Endodermal cell (in vitro differentiated cells): ENCODE measurements around the gene APH1B. TPM values are rescaled to one million over a fixed set of nuclear protein-coding genes. Genes with fewer than 3 reads are reported as not detected.

Experiments
- DNase-seq: peaks from one replicate; pipeline ENCODE4 v3.0.0-alpha.2; 2017
- H3K27ac ChIP-seq: 2 replicates; pipeline ENCODE4 v1.5.1; 2013; ENCODE audit warnings: mild to moderate bottlenecking, low read depth, low read length, moderate library complexity
- H3K27me3 ChIP-seq: 2 replicates; pipeline ENCODE4 v1.6.1; 2013; ENCODE audit warnings: mild to moderate bottlenecking, low read length, moderate library complexity; ENCODE audit not compliant: insufficient read depth, control insufficient read depth, poor library complexity, severe bottlenecking
- H3K36me3 ChIP-seq: 2 replicates; pipeline ENCODE4 v1.7.0; 2013; ENCODE audit warnings: mild to moderate bottlenecking, low read length, moderate library complexity; ENCODE audit not compliant: control insufficient read depth, insufficient read depth
- H3K4me1 ChIP-seq: one replicate; pipeline ENCODE4 v1.7.0; 2013; ENCODE audit warnings: low read length; ENCODE audit not compliant: control insufficient read depth, insufficient read depth
- H3K4me3 ChIP-seq: 2 replicates; pipeline ENCODE4 v1.5.1; 2013; ENCODE audit warnings: mild to moderate bottlenecking, low read length, moderate library complexity
- H3K9ac ChIP-seq: 2 replicates; pipeline ENCODE4 v1.6.1; 2013; ENCODE audit warnings: mild to moderate bottlenecking, low read length, moderate library complexity; ENCODE audit not compliant: poor library complexity, severe bottlenecking; ENCODE audit errors: extremely low read depth
- H3K9me3 ChIP-seq: 2 replicates; pipeline ENCODE4 v1.6.1; 2013; ENCODE audit warnings: mild to moderate bottlenecking, low read length, moderate library complexity; ENCODE audit not compliant: control insufficient read depth
- H3K27ac Mint-ChIP-seq: 2 replicates; pipeline ENCODE4 v1.8.0; 2020; ENCODE audit warnings: mixed read lengths
- H3K27me3 Mint-ChIP-seq: 2 replicates; pipeline ENCODE4 v1.8.0; 2021; ENCODE audit warnings: mild to moderate bottlenecking, mixed read lengths; ENCODE audit not compliant: insufficient read depth
- H3K36me3 Mint-ChIP-seq: 2 replicates; pipeline ENCODE4 v1.8.0; 2020; ENCODE audit warnings: low read depth, mixed read lengths
- H3K4me1 Mint-ChIP-seq: 2 replicates; pipeline ENCODE4 v1.8.0; 2020; ENCODE audit warnings: mixed read lengths
- H3K4me3 Mint-ChIP-seq: 2 replicates; pipeline ENCODE4 v1.8.0; 2020; ENCODE audit warnings: mild to moderate bottlenecking, moderate library complexity, mixed read lengths
- H3K9me3 Mint-ChIP-seq: 2 replicates; pipeline ENCODE4 v1.8.0; 2020; ENCODE audit warnings: mild to moderate bottlenecking, mixed read lengths
- WGBS, 2 experiments: methylation state at CpG; one replicate each; pipeline versions ENCODE4 v1.1.5 to v1.1.7; 2013; ENCODE audit warnings: missing lambda C conversion rate in 2 of 2, mixed read lengths in 1 of 2; ENCODE audit not compliant: insufficient coverage in 1 of 2, insufficient read length in 1 of 2; 5-methylcytosine and 5-hydroxymethylcytosine counted together
- total RNA-seq, 2 donors: library from RNA; stranded (reverse); fragmentation: NEBNext Ultra II Directional in 1 of 2; extraction: Animal tissue kit (Norgen Biotek cat#: 25700) in 1 of 2; gene quantifications; 2 replicates in 1 of 2; 3 replicates in 1 of 2; pipeline ENCODE4 v1.2.1, GENCODE V29; 2021
- TF ChIP-seq, protein P1 (sequence below): fragments of 200-600 bp; sonication (generic); conservative IDR thresholded peaks from 2 replicates; pipeline ENCODE4 v1.5.0; 2021; ENCODE audit warnings: antibody characterized with exemption, mild to moderate bottlenecking

Gene APH1B
- total RNA-seq, 2 donors from 2014 or later: 19.5 to 22.7 TPM

DNA sequence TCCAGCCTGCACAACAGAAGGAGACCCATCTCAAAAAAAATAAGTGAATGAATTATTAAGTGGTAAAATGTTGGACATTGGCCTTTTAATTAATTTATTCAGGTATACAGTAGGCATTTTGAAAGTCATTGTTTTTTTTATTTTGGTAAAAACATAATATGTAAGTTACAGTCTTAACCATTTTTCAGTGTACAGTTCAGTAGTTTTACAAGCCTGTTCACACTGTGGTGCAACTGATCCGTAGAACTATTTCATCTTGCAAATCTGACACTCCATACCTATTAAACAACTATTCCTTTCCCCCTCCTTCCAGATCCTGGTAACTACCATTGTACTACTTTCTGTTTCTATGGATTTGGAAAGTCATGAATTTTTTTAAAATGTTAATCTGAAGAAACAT, 36.1 kb upstream of the APH1B start:
- Mint-ChIP-seq H3K9me3 (peaks cover 23% of the 10 kb centered on the region), H3K36me3 (peaks cover 28% of the 10 kb centered on the region), H3K27me3 (no peaks in the 10 kb centered on the region), H3K4me1 (no peaks in the 10 kb centered on the region), H3K27ac (no peak overlapping the region), H3K4me3 (no peak overlapping the region)
- Histone ChIP-seq H3K4me3 (no peak overlapping the region), H3K27ac (no peak overlapping the region), H3K4me1 (no peaks in the 10 kb centered on the region), H3K36me3 (peaks cover 13% of the 10 kb centered on the region), H3K27me3 (no peaks in the 10 kb centered on the region), H3K9me3 (peaks cover 23% of the 10 kb centered on the region), H3K9ac (no peak overlapping the region)
- TF ChIP-seq, protein P1, sequence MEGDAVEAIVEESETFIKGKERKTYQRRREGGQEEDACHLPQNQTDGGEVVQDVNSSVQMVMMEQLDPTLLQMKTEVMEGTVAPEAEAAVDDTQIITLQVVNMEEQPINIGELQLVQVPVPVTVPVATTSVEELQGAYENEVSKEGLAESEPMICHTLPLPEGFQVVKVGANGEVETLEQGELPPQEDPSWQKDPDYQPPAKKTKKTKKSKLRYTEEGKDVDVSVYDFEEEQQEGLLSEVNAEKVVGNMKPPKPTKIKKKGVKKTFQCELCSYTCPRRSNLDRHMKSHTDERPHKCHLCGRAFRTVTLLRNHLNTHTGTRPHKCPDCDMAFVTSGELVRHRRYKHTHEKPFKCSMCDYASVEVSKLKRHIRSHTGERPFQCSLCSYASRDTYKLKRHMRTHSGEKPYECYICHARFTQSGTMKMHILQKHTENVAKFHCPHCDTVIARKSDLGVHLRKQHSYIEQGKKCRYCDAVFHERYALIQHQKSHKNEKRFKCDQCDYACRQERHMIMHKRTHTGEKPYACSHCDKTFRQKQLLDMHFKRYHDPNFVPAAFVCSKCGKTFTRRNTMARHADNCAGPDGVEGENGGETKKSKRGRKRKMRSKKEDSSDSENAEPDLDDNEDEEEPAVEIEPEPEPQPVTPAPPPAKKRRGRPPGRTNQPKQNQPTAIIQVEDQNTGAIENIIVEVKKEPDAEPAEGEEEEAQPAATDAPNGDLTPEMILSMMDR: no peak
- DNase-seq: no peak
- WGBS, 2 experiments: 100% methylated on average over 1 of the region's 1 CpG

DNA sequence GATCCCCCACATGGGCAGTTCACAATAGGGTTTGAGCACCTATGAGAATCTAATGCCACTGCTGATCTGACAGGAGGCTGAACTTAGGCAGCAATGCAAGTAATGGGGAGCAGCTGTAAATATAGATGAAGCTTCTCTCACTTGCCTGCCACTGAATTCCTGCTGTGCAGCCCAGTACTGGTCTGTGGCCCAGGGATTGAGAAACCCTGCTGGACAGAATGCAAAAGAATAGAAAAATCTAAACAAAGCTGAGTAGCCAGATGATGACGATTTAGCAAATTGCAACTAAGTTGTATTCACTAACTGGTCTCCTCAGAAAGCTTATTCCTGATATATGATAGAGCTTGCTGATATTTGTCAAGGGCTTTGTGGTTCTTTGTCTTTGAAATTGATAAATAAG, 34.3 kb upstream of the APH1B start:
- Histone ChIP-seq H3K27ac (no peak overlapping the region), H3K9ac (no peak overlapping the region), H3K27me3 (no peaks in the 10 kb centered on the region), H3K9me3 (peaks cover 23% of the 10 kb centered on the region), H3K4me3 (peak overlapping the region; percentile 45), H3K4me1 (no peaks in the 10 kb centered on the region), H3K36me3 (peaks cover 17% of the 10 kb centered on the region)
- DNase-seq: no peak
- Mint-ChIP-seq H3K27ac (no peak overlapping the region), H3K27me3 (no peaks in the 10 kb centered on the region), H3K4me3 (no peak overlapping the region), H3K4me1 (peaks cover 7% of the 10 kb centered on the region), H3K36me3 (peaks cover 38% of the 10 kb centered on the region), H3K9me3 (peaks cover 22% of the 10 kb centered on the region)
- TF ChIP-seq, protein P1: no peak
- WGBS, 2 experiments: 100% methylated on average over 1 of the region's 1 CpG

DNA sequence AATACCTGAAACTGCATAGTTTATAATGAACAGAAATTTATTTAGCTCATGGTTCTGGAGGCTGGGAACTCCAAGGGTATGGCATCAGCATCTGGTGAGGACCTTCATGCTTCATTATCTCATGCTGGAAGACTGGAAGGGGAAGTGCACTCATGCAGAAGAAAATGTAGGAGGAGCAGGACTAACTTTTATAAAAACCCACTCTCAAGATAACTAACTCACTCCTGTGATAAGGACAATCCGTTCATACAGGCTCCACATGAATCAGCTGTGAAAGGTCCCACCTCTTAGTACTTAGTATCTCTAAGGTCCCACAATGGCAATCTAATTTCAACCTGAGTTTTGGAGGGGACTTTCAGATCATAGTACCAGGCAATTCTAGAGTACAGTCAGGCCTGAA, 33.6 kb upstream of the APH1B start:
- H3K36me3 Mint-ChIP-seq: peaks cover 38% of the 10 kb centered on the region
- H3K9me3 Mint-ChIP-seq: peaks cover 21% of the 10 kb centered on the region
- TF ChIP-seq, protein P1: no peak
- Histone ChIP-seq H3K36me3 (peaks cover 17% of the 10 kb centered on the region), H3K4me1 (no peaks in the 10 kb centered on the region), H3K9ac (no peak overlapping the region), H3K27ac (no peak overlapping the region), H3K4me3 (no peak overlapping the region), H3K27me3 (no peaks in the 10 kb centered on the region), H3K9me3 (peaks cover 23% of the 10 kb centered on the region)
- H3K4me1 Mint-ChIP-seq: peaks cover 7% of the 10 kb centered on the region
- H3K27ac Mint-ChIP-seq: no peak overlapping the region
- no peak for DNase-seq
- WGBS, 2 experiments: 84 to 100% methylated on average over 1 of the region's 1 CpG
- H3K27me3 Mint-ChIP-seq: no peaks in the 10 kb centered on the region
- H3K4me3 Mint-ChIP-seq: no peak overlapping the region
